Fibroblast of lung (primary cell): Measurements from ENCODE around the gene FHL5.

Source experiments
- CTCF ChIP-seq, 2 donors: IDR thresholded peaks in 1 of 2; conservative IDR thresholded peaks in 1 of 2; 1 replicate in 1 of 2; 2 replicates in 1 of 2; pipeline ENCODE4 v1.5.1; 2011 to 2012; ENCODE audit warnings: low read length in 2 of 2, control low read depth in 1 of 2, inconsistent platforms in 1 of 2, low read depth in 1 of 2, mild to moderate bottlenecking in 1 of 2
- EZH2 ChIP-seq: IDR thresholded peaks from 2 replicates; pipeline ENCODE4 v1.5.1; 2012; ENCODE audit warnings: low read length, control low read depth, mild to moderate bottlenecking; ENCODE audit errors: missing control alignments

- TF ChIP-seq CTCF (conservative IDR thresholded peaks at IDR 0.05 in 1 of 2, IDR thresholded peaks at IDR 0.05 in 1 of 2; ENCODE audit: low read depth in 1 of 2, low read length in 2 of 2): no peak
- TF ChIP-seq EZH2: no peak
Observed at GRCh38 chr6:96547654-96548053, 15.3 kb upstream of the FHL5 start.
